GM12872 (cell line): ENCODE data around the gene WDR83.

Experiments
- CTCF ChIP-seq: IDR thresholded peaks from 3 replicates; pipeline ENCODE4 v1.5.1; 2011; ENCODE audit warnings: low read depth, mild to moderate bottlenecking, low read length, moderate library complexity; ENCODE audit not compliant: insufficient read depth

The WDR83 gene

GRCh38 chr19:12636631-12637030, 30.0 kb upstream of the WDR83 start:
- TF ChIP-seq CTCF: no peak

GRCh38 chr19:12638611-12639182, 27.9 kb upstream of the WDR83 start:
- TF ChIP-seq CTCF: no peak

GRCh38 chr19:12639901-12640613, 26.6 kb upstream of the WDR83 start:
- peak; percentile 81 for TF ChIP-seq CTCF

- TF ChIP-seq CTCF: no peak
These were observed 25.2 kb upstream of the WDR83 start for GRCh38 chr19:12641456-12641855.

GRCh38 chr19:12642506-12642905, 24.1 kb upstream of the WDR83 start:
- no peak for TF ChIP-seq CTCF

- no peak for TF ChIP-seq CTCF
These were observed 20.1 kb upstream of the WDR83 start for GRCh38 chr19:12646551-12646950.

- no peak for TF ChIP-seq CTCF
These were observed 19.6 kb upstream of the WDR83 start for GRCh38 chr19:12647047-12647446.
